Measurements from ENCODE around the gene AKAP6. TPM values are rescaled to one million over a fixed set of nuclear protein-coding genes. Genes with fewer than 3 reads are reported as not detected.

The AKAP6 gene
- total RNA-seq, 1 donor from 2014 or later, result 3.4 TPM

DNA sequence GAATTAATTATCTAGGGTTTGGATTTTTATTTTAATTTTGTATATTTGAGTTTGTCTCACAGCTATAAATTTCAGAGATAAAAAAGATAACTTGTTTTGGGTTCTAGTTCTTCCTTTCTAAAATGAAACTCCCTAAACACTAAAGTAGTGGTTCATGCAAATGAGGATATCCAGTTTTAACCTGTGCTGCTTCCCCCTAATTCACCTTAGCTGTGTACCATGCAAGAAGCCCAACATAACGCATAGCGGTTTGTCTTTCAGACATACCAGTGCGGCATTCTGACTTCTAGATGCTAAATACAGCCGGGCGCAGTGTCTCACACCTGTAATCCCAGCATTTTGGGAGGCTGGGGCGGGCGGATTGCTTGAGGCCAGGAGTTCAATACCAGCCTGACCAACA lies 320.9 kb downstream of the AKAP6 start:
- H3K4me3 Mint-ChIP-seq (ENCODE audit: low read depth), result no peak overlapping the region
- no peak for DNase-seq (ENCODE audit: low spot score, unreplicated experiment)
- no peaks in the 10 kb centered on the region for H3K9me3 Mint-ChIP-seq (ENCODE audit: low read depth)
- no peaks in the 10 kb centered on the region for H3K4me1 Mint-ChIP-seq (ENCODE audit: low read depth)
- no peaks in the 10 kb centered on the region for H3K27me3 Mint-ChIP-seq
- TF ChIP-seq, protein P1, sequence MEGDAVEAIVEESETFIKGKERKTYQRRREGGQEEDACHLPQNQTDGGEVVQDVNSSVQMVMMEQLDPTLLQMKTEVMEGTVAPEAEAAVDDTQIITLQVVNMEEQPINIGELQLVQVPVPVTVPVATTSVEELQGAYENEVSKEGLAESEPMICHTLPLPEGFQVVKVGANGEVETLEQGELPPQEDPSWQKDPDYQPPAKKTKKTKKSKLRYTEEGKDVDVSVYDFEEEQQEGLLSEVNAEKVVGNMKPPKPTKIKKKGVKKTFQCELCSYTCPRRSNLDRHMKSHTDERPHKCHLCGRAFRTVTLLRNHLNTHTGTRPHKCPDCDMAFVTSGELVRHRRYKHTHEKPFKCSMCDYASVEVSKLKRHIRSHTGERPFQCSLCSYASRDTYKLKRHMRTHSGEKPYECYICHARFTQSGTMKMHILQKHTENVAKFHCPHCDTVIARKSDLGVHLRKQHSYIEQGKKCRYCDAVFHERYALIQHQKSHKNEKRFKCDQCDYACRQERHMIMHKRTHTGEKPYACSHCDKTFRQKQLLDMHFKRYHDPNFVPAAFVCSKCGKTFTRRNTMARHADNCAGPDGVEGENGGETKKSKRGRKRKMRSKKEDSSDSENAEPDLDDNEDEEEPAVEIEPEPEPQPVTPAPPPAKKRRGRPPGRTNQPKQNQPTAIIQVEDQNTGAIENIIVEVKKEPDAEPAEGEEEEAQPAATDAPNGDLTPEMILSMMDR (IDR thresholded peaks at IDR 0.05; ENCODE audit: unreplicated experiment), result no peak
- H3K27ac Mint-ChIP-seq, result no peak overlapping the region
- H3K36me3 Mint-ChIP-seq (ENCODE audit: insufficient read depth), result no peaks in the 10 kb centered on the region

DNA sequence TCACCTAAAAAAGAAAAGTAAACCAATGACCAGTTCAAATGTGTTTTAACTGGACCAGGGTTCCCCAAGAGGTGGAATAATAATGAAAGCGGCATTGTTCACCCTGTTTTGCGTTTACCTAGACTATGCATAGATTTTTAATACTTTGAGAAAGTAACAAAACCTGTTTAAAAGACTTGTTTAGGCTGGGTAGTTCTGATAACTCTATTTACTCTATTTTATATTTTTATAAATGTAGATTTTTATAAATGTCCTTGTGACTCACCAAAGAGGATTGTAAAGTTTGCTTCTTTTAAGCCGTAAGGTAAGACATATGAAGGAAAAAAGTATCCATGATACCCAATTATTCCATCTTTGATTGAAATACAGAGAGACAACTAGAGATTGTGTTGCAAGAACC lies 321.6 kb downstream of the AKAP6 start:
- Mint-ChIP-seq H3K36me3 (ENCODE audit: insufficient read depth) (no peaks in the 10 kb centered on the region), H3K9me3 (ENCODE audit: low read depth) (no peaks in the 10 kb centered on the region), H3K27me3 (no peaks in the 10 kb centered on the region), H3K27ac (no peak overlapping the region), H3K4me1 (ENCODE audit: low read depth) (no peaks in the 10 kb centered on the region), H3K4me3 (ENCODE audit: low read depth) (no peak overlapping the region)
- DNase-seq (ENCODE audit: low spot score, unreplicated experiment), result no peak
- TF ChIP-seq, protein P1 (IDR thresholded peaks at IDR 0.05; ENCODE audit: unreplicated experiment), result no peak

DNA sequence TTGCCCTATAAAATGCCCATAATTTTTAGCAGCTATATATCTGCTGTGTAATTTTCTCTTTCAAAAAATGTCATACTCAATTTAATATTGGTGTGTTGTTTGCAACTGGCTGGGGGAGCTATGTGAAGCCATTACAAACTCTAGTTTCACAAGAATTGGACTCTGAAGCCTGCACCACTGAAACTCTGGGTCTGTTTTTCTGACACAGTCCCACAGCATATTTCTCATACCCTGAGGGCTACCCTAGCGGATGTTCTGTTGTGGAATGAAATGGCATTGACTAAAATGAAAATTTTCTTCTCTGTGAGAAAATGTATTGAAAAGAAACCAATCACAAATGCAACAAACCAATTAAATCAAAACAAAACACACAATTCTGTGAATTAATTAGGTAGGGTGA lies 325.0 kb downstream of the AKAP6 start:
- Mint-ChIP-seq H3K4me1 (ENCODE audit: low read depth) (no peaks in the 10 kb centered on the region), H3K27ac (no peak overlapping the region), H3K27me3 (no peaks in the 10 kb centered on the region), H3K9me3 (ENCODE audit: low read depth) (no peaks in the 10 kb centered on the region), H3K36me3 (ENCODE audit: insufficient read depth) (no peaks in the 10 kb centered on the region), H3K4me3 (ENCODE audit: low read depth) (no peak overlapping the region)
- DNase-seq (ENCODE audit: low spot score, unreplicated experiment), result no peak
- TF ChIP-seq, protein P1 (IDR thresholded peaks at IDR 0.05; ENCODE audit: unreplicated experiment), result no peak

DNA sequence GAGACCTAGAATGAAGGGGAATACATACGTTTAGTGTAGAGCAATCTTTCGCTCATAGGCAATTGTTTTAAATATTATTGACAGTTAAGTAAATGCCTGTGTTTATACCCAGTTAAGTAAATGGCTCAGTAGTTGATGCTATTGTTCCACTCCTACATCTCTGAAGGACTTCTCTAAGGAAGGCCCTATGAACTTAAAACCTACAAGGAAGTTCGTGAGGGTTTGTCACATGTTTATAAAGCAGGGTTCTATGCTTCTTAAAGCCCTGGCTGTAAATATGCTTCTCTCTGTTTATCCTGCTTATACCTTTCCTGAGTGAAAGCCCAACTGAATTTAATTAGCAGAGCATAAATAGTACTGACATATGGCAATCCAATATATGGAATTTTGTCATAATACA lies 327.5 kb downstream of the AKAP6 start:
- Mint-ChIP-seq H3K4me1 (ENCODE audit: low read depth) (no peaks in the 10 kb centered on the region), H3K36me3 (ENCODE audit: insufficient read depth) (no peaks in the 10 kb centered on the region), H3K27me3 (no peaks in the 10 kb centered on the region), H3K4me3 (ENCODE audit: low read depth) (no peak overlapping the region), H3K9me3 (ENCODE audit: low read depth) (no peaks in the 10 kb centered on the region), H3K27ac (no peak overlapping the region)
- DNase-seq (ENCODE audit: low spot score, unreplicated experiment), result no peak
- TF ChIP-seq, protein P1 (IDR thresholded peaks at IDR 0.05; ENCODE audit: unreplicated experiment), result no peak

DNA sequence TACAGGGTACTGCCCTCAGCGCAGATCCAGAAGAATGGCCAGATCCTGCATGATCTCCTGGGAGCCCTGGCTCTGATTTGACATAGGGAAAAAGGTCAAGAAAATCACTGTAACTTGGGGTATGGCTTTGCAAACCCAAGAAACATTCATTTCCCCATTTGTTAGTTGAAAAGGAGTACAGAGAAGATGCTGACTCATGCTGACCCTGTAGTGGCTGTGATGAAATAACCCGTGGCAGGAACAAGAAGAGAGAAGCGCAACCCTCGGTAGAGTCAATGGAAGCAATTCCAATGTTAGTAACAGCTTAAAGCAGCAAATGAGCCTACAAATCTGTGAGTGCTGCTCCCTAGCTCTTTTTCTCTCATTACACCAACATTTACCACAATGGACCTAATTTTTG lies 328.0 kb downstream of the AKAP6 start:
- TF ChIP-seq, protein P1 (IDR thresholded peaks at IDR 0.05; ENCODE audit: unreplicated experiment), result no peak

More for the DNA sequence above, 328.0 kb downstream of the AKAP6 start:
- no peaks in the 10 kb centered on the region for H3K36me3 Mint-ChIP-seq (ENCODE audit: insufficient read depth)
- no peaks in the 10 kb centered on the region for H3K9me3 Mint-ChIP-seq (ENCODE audit: low read depth)
- H3K27ac Mint-ChIP-seq, result no peak overlapping the region
- H3K27me3 Mint-ChIP-seq, result no peaks in the 10 kb centered on the region
- H3K4me3 Mint-ChIP-seq (ENCODE audit: low read depth), result no peak overlapping the region
- DNase-seq (ENCODE audit: low spot score, unreplicated experiment), result no peak
- H3K4me1 Mint-ChIP-seq (ENCODE audit: low read depth), result no peaks in the 10 kb centered on the region
